ENCODE measurements around the gene SH3PXD2B.
"Not testable (repeated sequence)": the region's sequence is repeated elsewhere in the genome, so short reads cannot be mapped to it uniquely, and the experiment has no call there.

Gene SH3PXD2B

DNA sequence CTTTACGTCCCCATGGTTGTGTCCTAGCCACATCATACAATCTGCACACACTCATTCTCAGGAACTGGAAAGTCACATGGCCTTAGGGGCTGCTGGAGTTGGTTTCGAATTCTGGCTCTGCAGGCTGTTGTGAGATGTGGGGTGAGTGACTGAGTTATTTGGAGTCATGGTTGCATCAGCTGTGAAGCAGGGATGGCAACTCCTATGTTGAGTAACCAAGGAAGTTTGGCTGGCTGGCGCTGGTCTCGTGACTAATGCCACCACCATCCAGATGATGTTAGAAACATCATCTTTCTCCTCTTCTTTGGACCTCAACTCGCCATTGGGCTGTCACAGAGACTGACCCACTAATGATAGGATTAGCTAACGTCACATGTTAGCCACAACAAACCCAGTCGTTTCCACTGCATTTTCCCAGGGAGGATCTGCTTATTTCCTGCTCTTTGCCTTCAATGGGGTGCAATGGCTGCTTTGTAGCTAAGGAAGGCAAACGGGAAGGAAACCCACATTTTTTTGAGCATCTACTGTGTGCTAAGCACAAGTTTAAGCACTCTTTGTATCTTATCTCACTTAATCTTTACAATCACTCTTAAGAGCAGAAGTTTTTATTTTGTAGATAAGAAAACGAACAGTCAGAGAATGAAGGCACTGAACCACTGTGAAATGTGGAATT lies 92.6 kb downstream of the SH3PXD2B start:
- no peak for DNase-seq

- no peak for DNase-seq
Observed at GRCh38 chr5:172358345-172358744, 96.0 kb downstream of the SH3PXD2B start.

DNA sequence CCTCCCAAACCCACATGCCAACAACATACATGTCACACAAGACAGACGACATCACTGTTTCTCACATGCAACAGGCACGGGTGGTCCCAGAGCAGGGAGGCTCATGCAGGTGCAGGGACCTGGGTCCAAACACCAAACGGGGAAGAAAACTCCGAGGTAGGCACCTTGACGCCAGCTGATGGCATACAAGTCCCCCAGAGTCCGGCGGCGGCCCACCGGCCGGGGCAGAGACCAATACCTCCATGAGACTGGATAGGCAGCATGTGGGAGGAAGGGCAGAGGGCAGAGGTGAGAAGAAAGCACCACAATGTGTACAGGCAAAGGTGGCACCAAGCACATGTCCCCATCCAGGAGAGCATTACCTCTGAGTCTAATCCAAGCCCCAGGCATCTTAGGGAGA lies 97.8 kb downstream of the SH3PXD2B start:
- no peak for DNase-seq

GRCh38 chr5:172356047-172356446 lies 98.3 kb downstream of the SH3PXD2B start:
- DNase-seq: no peak

- no peak for DNase-seq
Observed at GRCh38 chr5:172353846-172354245, 100.5 kb downstream of the SH3PXD2B start.

- DNase-seq: no peak
Observed at GRCh38 chr5:172353271-172353812, 101.0 kb downstream of the SH3PXD2B start.

GRCh38 chr5:172352526-172352925 lies 101.8 kb downstream of the SH3PXD2B start:
- not testable (repeated sequence) for DNase-seq

- no peak for DNase-seq
Observed at GRCh38 chr5:172351240-172351778, 103.0 kb downstream of the SH3PXD2B start.

DNA sequence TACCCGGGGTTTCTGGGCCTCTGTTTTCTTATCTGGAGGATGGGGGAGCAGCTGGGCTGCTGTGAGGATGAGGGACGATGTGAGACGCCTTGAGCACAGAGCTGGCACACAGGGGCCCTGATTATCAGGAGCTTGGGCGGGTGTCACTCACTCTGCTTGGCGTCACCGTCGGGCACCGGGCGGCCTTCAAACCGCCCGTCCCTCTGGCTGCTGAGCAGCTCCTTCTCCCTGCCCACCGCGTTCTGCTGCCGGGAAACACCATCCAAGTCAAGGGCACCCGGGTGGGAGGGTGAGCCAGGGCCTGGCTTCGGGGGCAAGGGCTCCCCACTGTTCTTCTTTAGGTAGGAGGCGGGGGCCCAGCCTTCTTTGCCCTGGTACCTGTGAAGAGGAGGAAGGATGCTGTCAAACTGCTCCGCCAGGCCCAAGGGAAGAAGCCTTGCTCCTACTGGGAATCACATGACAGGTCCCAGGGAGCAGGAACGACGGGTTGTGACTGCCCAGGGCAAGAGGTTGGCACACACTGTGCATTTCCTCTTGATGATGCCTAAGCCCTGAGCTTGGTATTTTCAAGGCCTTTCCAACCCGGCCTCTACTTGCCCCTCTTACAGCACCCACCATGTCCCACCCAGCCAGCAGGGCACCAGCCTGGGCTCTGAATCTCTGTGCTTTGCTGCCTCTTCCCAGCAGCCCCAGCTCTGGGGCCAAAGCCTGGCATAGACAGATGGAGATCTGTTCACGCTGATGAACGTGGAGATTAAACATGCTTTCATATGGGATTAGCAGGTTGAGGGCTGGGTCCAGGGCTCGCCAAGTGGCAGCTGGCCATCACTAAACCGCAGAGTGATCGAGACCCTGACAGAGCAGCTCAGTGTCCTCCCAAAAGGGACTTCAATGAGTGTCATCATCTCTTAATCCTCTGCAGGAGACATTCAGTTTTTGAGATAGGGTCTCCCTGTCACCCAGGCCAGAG lies 103.8 kb downstream of the SH3PXD2B start:
- DNase-seq: no peak

DNA sequence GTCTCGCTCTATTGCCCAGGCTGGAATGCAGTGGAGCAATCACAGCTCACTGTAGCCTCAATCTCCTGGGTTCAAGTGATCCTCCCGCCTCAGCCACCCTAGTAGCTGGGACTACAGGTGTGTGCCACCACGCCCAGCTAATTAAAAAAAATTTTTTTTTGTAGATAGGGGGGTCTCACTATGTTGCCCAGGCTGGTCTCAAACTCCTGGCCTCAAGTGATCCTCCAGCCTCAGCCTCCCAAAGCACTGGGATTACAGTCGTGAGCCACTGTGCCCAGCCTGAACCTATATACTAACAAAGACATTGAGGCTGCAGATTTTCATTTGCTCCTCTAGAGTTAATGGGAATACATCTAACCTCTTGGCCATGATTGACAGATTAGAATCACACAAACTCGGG lies 105.6 kb downstream of the SH3PXD2B start:
- not testable (repeated sequence) for DNase-seq

DNA sequence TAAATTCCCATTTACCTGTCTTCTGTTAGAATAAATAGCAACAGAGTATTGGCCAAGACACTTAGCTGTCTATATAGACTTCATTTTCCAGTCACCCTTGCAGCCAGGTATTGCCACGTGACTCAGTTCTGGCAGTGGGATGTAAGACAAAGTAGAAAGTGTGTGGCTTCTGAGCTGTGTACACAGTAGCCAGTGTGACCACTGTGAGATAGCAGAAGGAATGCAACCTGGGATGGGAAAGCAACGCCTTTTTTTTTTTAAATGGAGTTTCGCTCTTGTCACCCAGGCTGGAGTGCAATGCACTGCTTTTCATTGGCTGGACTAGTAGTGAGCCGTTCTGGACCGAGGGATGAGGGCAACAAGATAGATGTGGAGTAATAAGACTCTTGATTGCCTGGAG lies 106.2 kb downstream of the SH3PXD2B start:
- no peak for DNase-seq

DNA sequence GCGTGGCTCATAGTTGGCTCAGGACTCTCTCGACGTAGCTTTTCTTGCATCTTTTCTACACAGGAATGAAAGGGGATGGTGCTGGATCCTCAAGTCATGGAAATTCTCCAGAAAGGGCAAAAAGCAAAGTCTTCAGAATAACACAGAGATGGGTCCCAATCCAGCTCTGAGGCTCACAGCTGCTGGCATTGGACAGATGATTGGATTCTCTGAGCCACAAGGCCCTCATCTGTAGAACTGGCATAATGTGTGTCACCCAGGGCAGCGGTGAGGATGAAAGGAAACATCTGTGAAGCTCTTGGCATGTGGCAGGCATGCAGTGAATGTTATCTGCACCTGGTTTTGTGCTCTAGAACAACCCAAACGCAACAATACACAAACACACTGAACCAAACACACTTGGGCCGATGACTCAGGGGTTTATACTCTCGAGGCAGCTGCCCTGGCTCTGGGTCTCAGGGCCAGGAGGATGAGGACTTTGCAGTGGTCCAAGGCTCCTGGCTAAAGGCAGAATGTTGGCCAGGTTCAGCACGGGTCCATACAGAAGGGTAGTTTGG lies 106.8 kb downstream of the SH3PXD2B start:
- no peak for DNase-seq

GRCh38 chr5:172345881-172346280 lies 108.4 kb downstream of the SH3PXD2B start:
- DNase-seq: no peak

DNA sequence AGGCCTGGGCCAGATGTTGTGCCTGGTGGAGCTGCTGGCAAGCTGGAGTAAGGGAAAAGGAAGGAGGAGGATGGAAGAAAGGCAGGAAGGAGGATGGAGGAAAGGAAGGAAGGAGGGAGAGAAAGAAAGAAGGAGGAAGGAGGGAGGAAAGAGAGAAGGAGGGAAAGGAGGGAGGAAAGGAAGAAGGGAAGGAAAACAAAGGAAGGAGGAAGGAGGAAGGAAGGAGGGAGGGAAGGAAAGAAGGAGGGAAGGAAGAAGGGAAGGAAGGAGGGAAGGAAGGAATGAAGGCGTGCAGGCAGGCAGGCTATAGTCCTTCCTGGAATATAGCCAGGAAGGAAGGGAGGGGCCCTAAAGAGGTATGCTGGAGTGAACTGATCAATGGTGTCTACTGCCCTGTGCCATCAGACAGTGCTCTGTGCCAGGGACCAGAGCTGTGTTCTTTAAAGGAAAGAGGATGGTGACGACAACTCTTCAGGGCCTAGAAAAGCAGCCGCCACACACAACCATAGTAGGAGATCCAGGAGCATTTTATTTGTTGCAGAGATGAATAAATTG lies 109.4 kb downstream of the SH3PXD2B start:
- no peak for DNase-seq

DNA sequence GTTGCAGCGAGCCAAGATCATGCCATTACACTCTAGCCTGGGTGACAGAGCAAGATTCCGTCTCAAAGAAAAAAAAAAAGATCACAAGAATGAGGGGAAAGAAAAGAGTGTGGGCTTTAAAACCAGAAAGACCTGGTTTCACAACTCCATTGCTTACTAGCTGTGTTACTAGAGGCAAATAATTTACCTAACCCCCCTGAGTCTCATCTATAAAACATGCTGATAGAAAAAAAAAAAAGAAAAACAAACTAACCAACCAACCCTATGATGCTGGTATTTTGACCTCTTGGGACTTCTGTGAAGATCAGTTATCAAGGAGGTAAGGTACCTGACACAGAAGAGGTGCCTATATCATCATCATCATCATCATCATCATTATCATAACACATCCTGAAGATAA lies 110.6 kb downstream of the SH3PXD2B start:
- DNase-seq: no peak

DNA sequence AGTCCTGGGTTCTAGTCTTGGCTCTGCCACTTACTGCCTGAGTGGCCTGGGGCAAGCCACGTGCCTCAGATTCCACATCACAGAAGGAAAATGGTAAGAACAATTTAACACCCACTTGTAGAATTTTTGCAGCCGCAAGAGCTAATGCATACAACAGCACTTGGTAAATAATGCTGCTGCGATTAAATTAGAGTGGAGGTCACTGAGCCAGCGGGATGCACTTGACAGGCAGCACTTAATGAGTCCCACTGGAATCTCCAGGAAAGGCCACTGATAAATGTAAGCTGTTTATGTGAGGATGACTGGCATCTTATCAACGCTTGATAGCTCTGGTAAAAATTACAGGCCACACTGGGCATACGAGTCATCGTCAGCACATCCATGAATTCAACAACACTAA lies 111.4 kb downstream of the SH3PXD2B start:
- no peak for DNase-seq

GRCh38 chr5:172339264-172340180 lies 114.8 kb downstream of the SH3PXD2B start:
- no peak for DNase-seq

GRCh38 chr5:172336676-172337285 lies 117.5 kb downstream of the SH3PXD2B start:
- no peak for DNase-seq

GRCh38 chr5:172336264-172336663 lies 118.1 kb downstream of the SH3PXD2B start:
- no peak for DNase-seq

- no peak for DNase-seq
Observed at GRCh38 chr5:172335721-172336120, 118.6 kb downstream of the SH3PXD2B start.

DNA sequence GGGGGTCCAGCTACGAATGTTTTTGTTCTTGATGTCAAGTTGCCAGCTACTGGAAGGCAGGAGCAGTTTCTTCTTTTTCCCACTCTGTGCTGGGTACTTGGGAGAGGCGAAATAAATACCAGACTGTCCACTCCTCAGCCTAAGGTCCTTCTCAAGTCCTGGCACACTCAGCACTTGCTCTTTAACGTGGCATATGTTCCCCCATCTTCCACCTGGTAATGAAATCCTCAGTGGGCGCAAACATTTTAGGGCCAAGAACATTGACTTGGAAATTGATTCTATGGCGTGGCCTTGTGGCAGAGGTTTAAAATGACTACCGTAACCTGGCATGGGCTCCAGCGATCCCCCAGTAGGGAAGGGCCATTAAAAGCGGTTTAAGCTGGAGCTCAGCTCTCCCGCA lies 119.7 kb downstream of the SH3PXD2B start:
- DNase-seq: no peak
